KOPT-K1 (cell line): ENCODE data around the gene GLYAT.
"Not testable (repeated sequence)": the region's sequence is repeated elsewhere in the genome, so short reads cannot be mapped to it uniquely, and the experiment has no call there.

Experiments
- H3K27ac ChIP-seq: fragments of 200-600 bp; sonication (generic); 2 replicates; pipeline ENCODE4 v1.5.1; 2016; ENCODE audit warnings: antibody characterized with exemption, mild to moderate bottlenecking, low read depth, low read length; ENCODE audit not compliant: poor library complexity, severe bottlenecking
- H3K36me3 ChIP-seq: fragments of 200-600 bp; sonication (generic); 2 replicates; pipeline ENCODE4 v1.5.1; 2017; ENCODE audit warnings: antibody characterized with exemption, mild to moderate bottlenecking, low read length, moderate library complexity; ENCODE audit not compliant: insufficient read depth
- H3K9me3 ChIP-seq: fragments of 200-600 bp; sonication (generic); 2 replicates; pipeline ENCODE4 v1.5.1; 2017; ENCODE audit warnings: antibody characterized with exemption, low read length, mild to moderate bottlenecking; ENCODE audit not compliant: insufficient read depth, poor library complexity, severe bottlenecking

GLYAT gene

DNA sequence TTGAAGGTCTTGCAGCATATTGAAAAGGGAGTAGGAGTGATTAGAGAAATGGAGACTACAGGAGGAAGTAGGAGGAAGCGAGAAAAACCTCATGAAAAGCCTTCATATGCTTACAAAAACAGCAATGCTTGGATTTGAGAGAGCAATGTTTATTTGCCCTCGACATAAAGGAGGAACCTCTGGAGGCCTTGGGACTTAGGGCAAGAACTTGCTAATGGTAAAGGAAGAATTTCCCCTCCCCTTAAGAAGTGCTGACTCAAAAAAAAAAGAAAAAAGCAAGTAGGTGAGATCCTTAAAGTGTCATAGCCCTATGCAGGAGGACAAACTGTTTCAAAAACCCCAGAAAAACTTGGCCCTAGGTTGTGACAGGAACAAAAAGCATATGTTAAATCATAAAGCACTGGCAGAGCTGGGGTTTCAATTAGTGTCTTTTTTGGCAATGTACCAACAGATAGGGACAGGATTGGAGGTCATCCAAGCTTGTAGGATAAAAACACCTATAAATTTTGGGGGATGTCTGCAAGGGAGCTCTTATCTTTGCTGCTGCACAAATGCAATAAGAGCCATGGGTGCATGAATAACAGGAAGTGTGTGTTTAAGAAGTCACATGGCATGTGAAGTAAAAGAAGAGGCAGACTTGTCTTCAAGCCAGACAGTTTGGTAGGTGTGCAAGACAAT lies 4.9 kb downstream of the GLYAT start:
- no peaks in the 10 kb centered on the region for H3K36me3 ChIP-seq
- no peaks in the 10 kb centered on the region for H3K9me3 ChIP-seq
- H3K27ac ChIP-seq = no peak overlapping the region

DNA sequence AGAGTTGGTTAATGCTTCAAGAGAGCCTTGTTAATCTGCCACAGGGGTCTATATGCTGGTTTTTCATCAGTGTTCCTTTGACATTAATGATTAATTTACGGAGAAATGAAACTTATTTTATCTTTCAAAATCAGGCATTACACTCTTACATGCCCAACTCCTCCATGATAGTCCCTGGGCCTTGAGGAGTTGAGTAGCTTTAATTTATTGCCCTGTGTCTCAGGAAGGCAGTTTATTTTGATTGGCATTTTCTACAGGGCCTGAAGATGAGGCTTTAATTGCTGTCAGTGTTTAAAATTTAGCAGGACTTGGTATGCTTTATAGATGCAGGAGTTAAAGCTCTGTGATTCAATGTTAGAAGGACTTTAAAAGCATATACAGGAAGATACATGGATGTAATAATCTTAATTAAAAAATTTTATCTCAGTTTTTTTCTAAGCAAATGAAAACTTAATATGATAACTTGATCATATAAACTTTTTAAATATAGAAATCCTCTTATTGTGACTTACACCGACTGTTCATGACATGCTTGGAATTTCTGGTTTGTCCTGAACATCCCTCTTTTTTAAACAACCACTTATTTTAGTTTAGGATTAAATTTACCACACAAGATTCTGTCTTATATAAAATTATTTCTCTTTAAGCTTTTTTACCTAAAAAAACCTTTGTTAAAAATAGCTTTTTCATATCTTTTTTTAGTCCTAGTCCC lies 12.2 kb downstream of the GLYAT start:
- Histone ChIP-seq H3K36me3 (no peaks in the 10 kb centered on the region), H3K9me3 (no peaks in the 10 kb centered on the region), H3K27ac (no peak overlapping the region)

DNA sequence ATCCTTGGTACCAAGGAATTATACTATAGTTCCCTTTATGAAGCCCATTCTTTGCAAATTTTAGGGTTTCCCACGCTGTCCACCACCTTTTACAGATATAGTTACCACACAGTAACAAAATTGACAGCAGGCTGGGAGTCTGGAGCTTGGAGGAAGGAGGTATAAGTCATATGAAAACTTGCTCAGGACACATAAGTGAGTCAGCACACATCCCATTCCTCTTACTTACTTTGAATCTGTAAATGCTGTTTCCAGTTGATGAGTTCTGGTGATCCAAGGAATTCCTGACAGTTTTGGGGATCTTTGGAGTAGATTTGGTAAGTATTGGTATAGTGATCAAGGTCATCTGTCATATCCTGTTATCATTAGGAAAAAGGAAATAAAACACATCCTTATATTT lies 19.2 kb downstream of the GLYAT start:
- Histone ChIP-seq H3K9me3 (no peaks in the 10 kb centered on the region), H3K36me3 (no peaks in the 10 kb centered on the region), H3K27ac (no peak overlapping the region)

DNA sequence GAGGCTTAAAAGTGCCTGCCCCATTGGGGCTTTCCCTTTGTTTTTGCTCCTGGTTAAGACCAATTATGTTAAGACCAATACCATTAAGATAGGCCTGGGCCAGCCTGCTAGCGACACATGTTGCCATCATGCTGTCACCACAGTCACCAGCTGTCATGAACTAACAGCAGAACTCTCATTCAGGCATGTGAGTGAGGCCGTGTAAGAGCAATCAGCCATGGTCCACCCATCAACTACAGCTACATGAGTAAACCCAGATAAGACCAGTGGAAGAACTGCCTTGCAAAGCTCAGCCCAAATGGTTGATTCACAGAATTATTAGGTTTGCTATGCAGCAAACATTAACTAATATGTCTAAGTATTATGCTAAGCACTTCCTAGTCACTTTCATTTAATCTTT lies 19.9 kb downstream of the GLYAT start:
- Histone ChIP-seq H3K27ac (no peak overlapping the region), H3K36me3 (no peaks in the 10 kb centered on the region), H3K9me3 (no peaks in the 10 kb centered on the region)

DNA sequence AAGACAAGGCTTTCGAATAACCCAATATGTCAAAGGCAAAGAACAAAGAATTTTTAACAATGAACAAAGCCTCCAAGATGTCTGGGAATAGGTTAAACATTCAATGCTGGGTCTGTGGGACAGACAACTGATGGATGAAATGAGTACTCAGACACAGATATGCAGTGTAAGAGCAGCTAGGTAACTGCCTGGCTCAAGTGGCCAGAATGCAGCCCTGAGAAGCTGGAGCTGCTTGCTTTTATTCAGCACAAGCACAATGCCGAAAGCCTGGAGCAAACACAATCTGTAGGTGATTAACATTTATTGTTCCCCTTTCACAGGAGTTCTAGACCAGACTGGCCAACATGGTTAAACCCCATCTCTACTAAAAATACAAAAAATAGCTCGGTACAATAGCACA lies 24.0 kb downstream of the GLYAT start:
- no peak overlapping the region for H3K27ac ChIP-seq
- no peaks in the 10 kb centered on the region for H3K9me3 ChIP-seq
- no peaks in the 10 kb centered on the region for H3K36me3 ChIP-seq

DNA sequence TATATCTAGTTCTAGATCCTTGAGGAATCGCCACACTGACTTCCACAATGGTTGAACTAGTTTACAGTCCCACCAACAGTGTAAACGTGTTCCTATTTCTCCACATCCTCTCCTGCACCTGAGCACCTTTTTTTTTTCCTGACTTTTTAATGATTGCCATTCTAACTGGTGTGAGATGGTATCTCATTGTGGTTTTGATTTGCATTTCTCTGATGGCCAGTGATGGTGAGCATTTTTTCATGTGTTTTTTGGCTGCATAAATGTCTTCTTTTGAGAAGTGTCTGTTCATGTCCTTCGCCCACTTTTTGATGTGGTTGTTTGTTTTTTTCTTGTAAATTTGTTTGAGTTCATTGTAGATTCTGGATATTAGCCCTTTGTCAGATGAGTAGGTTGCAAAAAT lies 34.9 kb downstream of the GLYAT start:
- H3K9me3 ChIP-seq, H3K36me3 ChIP-seq, H3K27ac ChIP-seq: not testable (repeated sequence)

DNA sequence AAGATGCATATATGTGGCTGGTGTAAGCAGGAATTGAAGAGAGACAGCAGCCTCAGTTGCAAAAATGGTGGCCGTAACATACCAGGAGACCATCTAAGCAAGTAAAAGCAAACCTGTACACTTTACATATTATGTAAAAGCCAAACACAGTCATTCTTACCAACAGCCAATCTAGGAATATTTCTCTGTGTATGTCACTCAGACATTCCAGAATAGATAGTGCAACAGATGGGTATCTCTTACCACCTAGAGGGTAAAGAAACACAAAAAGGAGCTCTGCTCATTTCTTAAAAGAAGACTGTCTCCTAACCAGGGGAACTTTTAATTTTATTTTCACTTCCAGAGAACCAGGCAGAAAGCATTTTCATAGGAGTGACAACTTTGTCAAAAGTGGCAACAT lies 38.7 kb downstream of the GLYAT start:
- no peaks in the 10 kb centered on the region for H3K36me3 ChIP-seq
- H3K27ac ChIP-seq = no peak overlapping the region
- H3K9me3 ChIP-seq = no peaks in the 10 kb centered on the region

DNA sequence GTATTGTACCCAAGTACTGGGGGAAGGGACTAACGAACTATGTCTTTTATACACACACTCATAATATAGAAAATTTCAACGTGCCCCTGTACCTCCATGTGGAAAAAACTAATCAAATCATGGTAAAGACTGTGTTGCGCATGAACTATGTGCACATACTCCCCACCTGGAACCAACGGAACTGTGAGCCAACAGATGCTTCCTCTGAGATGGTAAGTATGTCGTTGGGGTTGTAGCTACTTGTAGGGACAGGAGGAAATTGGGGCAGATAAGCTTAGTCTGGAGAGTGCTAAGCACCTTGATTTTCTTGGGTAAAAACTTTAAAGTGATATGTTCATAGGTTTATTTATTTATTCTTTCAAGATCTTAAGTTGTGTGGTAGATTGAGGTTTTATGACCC lies 40.1 kb downstream of the GLYAT start:
- Histone ChIP-seq H3K27ac (no peak overlapping the region), H3K36me3 (no peaks in the 10 kb centered on the region), H3K9me3 (no peaks in the 10 kb centered on the region)

DNA sequence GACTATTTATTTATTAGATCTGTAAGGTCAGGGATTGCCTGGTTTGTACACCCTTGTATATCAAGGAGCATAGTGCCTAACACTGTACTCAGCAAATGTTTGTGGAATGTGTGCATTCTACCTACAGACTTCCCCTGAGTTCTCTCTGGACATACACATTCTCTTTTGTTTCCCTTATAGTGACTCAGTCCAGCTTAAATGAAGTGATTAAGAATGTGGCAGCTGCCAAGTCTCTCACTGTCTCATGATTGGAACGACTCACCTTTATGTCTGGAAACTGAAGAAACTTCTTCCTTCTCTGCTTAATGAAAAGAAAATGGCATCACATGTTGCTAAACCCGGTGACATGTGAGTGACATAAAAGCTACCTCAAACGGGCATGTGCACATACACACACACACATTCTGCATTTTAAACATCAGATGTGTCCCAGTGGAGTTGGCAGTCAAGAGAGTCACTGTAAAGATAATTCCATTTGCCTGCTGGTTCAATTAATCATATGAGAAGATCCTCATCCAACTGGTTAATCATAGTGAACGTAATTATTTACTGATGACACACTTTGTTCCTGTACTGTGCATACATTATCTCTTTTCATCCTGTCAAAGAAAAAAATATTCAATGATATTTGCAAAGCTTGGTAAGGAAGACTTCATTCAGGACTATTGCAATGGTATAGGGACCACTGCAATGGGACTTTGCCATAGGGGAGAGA lies 42.8 kb downstream of the GLYAT start:
- no peaks in the 10 kb centered on the region for H3K9me3 ChIP-seq
- no peak overlapping the region for H3K27ac ChIP-seq
- no peaks in the 10 kb centered on the region for H3K36me3 ChIP-seq

DNA sequence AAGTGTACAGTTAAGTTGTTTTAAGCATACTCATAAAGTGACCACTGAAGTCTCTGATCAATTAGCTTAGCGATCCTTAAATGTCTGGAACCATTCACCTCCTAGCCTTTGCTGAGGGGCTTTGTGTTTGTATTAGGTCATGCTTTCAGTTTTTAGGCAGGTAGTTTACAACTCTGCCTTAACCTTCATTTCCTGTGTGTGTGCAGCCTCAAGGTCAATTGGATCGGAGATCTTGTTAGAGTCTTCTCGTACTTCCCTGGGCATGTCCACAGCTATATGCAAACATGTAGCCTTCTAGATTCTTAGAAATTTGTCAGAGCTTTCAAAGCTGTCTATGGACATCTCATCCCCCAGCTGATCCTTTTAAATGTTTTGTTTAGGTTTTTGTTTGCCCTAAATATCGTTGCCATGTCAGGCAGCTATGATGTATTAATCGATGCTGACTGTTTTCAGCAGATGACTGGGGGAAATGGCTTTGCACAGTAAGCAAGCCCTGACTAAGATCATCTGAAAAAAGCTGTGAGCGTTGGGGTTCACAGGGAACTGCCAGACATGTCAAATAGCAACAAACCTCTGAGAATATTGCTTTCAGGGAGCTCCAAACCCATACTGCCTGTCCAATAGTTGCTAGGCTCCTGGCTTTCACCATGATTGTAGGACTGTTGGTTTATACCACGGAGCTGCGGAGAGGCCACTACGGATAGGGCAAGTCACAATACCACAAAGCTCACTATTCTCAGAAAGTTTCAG lies 45.6 kb downstream of the GLYAT start:
- Histone ChIP-seq H3K27ac (no peak overlapping the region), H3K36me3 (no peaks in the 10 kb centered on the region), H3K9me3 (no peaks in the 10 kb centered on the region)

DNA sequence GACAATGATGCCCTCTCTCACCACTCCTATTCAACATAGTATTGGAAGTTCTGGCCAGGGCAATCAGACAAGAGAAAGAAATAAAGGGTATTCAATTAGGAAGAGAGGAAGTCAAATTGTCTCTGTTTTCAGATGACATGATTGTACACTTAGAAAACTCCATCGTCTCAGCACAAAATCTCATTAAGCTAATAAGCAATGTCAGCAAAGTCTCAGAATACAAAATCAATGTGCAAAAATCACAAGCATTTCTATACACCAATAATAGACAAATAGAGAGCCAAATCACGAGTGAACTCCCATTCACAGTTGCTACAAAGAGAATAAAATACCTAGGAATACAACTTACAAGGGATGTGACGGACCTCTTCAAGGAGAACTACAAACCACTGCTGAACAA lies 49.1 kb downstream of the GLYAT start:
- not testable (repeated sequence) for H3K9me3 ChIP-seq, H3K36me3 ChIP-seq, H3K27ac ChIP-seq

DNA sequence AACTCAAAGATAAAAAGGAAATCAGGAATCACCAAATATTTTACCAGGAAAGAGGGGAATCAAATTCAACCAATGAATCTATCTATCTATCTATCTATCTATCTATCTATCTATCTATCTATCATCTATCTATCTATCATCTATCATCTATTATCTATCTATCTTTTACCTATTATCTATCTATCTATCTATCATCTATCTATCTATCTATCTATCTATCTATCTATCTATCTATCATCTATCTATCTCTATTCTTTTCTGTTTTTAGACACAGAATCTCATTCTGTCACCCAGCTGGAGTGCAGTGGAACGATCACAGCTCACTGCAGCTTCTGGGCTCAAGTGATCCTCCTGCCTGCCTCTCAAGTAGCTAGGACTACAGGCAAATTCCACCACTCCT lies 54.2 kb downstream of the GLYAT start:
- H3K27ac ChIP-seq, H3K9me3 ChIP-seq, H3K36me3 ChIP-seq: not testable (repeated sequence)

DNA sequence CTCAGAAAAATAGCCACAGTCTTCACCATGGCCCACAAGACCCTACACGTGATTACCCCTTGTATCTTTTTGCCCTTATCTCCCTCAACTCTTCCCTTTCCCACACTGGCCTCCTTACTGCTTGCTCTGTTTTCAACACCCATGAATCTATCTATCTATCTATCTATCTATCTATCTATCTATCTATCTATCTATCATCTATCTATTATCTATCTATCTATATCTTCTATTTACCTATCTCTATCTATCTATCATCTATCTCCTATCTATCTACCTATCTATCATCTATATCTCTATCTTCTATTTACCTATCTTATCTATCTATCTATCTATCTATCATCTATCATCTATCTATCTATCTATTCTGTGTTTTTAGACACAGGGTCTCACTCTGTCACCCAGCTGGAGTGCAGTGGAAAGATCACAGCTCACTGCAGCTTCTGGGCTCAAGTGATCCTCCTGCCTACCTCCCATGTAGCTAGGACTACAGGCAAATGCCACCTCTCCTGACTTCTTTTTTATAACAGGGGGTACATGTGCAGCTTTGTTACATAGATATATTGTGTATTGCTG lies 55.1 kb downstream of the GLYAT start:
- Histone ChIP-seq H3K27ac (no peak overlapping the region), H3K36me3 (no peaks in the 10 kb centered on the region), H3K9me3 (no peaks in the 10 kb centered on the region)

DNA sequence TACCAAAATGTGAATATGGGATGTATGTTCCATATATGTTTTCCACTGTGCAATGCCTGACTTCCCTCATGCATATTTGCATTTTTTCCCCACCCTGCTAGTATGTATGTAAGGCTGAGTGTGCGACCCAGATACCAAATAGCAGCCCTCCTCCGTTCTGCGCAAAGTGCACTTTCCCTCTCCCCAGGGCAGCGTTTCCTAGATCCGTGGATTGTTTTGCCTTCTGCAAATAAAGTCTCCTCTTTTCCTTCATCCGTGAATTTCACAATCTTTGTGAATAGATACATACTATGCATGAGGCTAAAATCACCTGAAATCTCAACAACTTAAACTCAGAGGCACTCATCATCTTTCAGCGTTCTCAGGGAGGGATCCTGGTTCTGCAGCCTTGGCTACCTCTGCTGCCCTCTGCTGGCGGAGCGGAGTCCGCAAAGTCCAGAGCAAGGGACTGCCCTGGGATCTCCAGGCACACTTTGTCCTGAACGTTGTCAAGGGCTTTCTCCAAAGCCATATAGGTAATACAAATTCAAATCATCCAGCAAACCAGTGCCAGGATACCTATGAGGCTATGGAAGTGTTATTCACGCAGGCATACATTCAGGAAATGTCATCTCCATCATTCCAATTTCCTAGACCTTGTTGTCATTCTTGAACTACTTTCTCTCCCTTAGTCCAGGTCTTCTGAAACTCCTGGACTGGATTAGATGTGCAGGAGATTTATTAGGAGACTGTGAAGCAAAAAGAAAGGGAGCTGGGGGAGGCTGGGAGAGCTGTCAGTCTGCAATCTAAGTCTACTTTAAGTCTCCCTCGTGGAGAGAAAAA lies 56.2 kb downstream of the GLYAT start:
- Histone ChIP-seq H3K27ac (no peak overlapping the region), H3K36me3 (no peaks in the 10 kb centered on the region), H3K9me3 (no peaks in the 10 kb centered on the region)
